ENCODE measurements around the gene MLIP.

MLIP gene

GRCh38 chr6:54140811-54141210 is 29.6 kb downstream of the MLIP start:
- Histone ChIP-seq H3K9me3 (no peaks in the 10 kb centered on the region), H3K27ac (no peak overlapping the region)
- no peak for TF ChIP-seq CTCF (IDR thresholded peaks at IDR 0.05)

GRCh38 chr6:54142889-54143519 is 31.8 kb downstream of the MLIP start:
- Histone ChIP-seq H3K9me3 (no peaks in the 10 kb centered on the region), H3K36me3 (no peaks in the 10 kb centered on the region), H3K4me1 (ENCODE audit: control insufficient read depth in 1 of 2, insufficient read depth in 1 of 2, low read depth in 1 of 2, low read length in 1 of 2) (no peaks in the 10 kb centered on the region), H3K4me3 (ENCODE audit: low read depth in 1 of 2, low read length in 1 of 2) (no peak overlapping the region), H3K27me3 (no peaks in the 10 kb centered on the region), H3K27ac (no peak overlapping the region)
- TF ChIP-seq CTCF (IDR thresholded peaks at IDR 0.05), result no peak

More at GRCh38 chr6:54140811-54141210, 29.6 kb downstream of the MLIP start:
- H3K4me1 ChIP-seq (ENCODE audit: control insufficient read depth in 1 of 2, insufficient read depth in 1 of 2, low read depth in 1 of 2, low read length in 1 of 2), result no peaks in the 10 kb centered on the region
- no peak overlapping the region for H3K4me3 ChIP-seq (ENCODE audit: low read depth in 1 of 2, low read length in 1 of 2)
- H3K36me3 ChIP-seq, result no peaks in the 10 kb centered on the region
- no peaks in the 10 kb centered on the region for H3K27me3 ChIP-seq

GRCh38 chr6:54151861-54152260 is 40.6 kb downstream of the MLIP start:
- no peak overlapping the region for H3K4me3 ChIP-seq (ENCODE audit: low read depth in 1 of 2, low read length in 1 of 2)
- no peak overlapping the region for H3K27ac ChIP-seq
- no peak for TF ChIP-seq CTCF (IDR thresholded peaks at IDR 0.05)
- H3K36me3 ChIP-seq, result no peaks in the 10 kb centered on the region
- no peaks in the 10 kb centered on the region for H3K27me3 ChIP-seq
- no peaks in the 10 kb centered on the region for H3K9me3 ChIP-seq
- H3K4me1 ChIP-seq (ENCODE audit: control insufficient read depth in 1 of 2, insufficient read depth in 1 of 2, low read depth in 1 of 2, low read length in 1 of 2), result no peaks in the 10 kb centered on the region

GRCh38 chr6:54156650-54157250 is 45.5 kb downstream of the MLIP start:
- Histone ChIP-seq H3K9me3 (no peaks in the 10 kb centered on the region), H3K4me1 (ENCODE audit: control insufficient read depth in 1 of 2, insufficient read depth in 1 of 2, low read depth in 1 of 2, low read length in 1 of 2) (no peaks in the 10 kb centered on the region), H3K36me3 (no peaks in the 10 kb centered on the region), H3K27me3 (no peaks in the 10 kb centered on the region), H3K4me3 (ENCODE audit: low read depth in 1 of 2, low read length in 1 of 2) (no peak overlapping the region), H3K27ac (no peak overlapping the region)
- TF ChIP-seq CTCF (IDR thresholded peaks at IDR 0.05), result no peak

GRCh38 chr6:54157405-54157804 is 46.2 kb downstream of the MLIP start:
- Histone ChIP-seq H3K36me3 (no peaks in the 10 kb centered on the region), H3K4me3 (ENCODE audit: low read depth in 1 of 2, low read length in 1 of 2) (no peak overlapping the region), H3K4me1 (ENCODE audit: control insufficient read depth in 1 of 2, insufficient read depth in 1 of 2, low read depth in 1 of 2, low read length in 1 of 2) (no peaks in the 10 kb centered on the region), H3K27ac (no peak overlapping the region), H3K9me3 (no peaks in the 10 kb centered on the region), H3K27me3 (no peaks in the 10 kb centered on the region)
- TF ChIP-seq CTCF (IDR thresholded peaks at IDR 0.05), result no peak

Measured in neutrophil (primary cell).